COLO668 (cell line): ENCODE measurements around the gene SLC30A5.

Source experiments
- DNase-seq: peaks from one replicate; lab custom pipeline; 2025; ENCODE audit not compliant: unreplicated experiment; lab: John Stamatoyannopoulos, UW

SLC30A5 gene

DNA sequence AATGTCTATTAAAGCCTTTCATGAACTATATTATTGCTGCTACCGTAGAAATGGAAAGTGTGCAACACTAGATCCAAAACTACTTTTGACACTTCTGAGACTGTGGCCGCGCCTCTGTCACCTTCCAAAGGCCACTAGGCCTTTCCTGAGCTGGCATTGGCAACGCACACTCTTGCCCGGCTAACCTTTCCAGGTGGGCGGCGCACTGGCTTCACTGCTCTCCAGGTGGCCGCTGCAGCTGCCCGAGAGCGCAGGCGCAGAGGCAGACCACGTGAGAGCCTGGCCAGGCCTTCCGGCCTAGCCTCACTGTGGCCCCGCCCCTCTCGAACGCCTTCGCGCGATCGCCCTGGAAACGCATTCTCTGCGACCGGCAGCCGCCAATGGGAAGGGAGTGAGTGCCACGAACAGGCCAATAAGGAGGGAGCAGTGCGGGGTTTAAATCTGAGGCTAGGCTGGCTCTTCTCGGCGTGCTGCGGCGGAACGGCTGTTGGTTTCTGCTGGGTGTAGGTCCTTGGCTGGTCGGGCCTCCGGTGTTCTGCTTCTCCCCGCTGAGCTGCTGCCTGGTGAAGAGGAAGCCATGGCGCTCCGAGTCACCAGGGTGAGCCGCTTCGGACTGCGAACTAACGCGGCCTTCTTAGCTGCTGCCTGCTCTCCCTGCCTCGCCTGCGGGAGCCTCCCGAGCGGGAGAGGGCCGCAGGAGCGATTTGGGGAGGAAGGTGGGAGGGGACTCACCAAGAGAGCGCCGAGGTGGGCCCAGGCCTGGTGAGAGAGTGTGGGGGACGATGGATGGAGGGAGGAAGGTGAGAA, 73.1 kb downstream of the SLC30A5 start, which contains the start of gene CCNB1:
Gene CCNB1 (plus strand): TSS at position 465 of the 807 bp plus-strand sequence. CDS start 113 bp downstream, at position 578.
- DNase-seq, result peak; percentile 97

DNA sequence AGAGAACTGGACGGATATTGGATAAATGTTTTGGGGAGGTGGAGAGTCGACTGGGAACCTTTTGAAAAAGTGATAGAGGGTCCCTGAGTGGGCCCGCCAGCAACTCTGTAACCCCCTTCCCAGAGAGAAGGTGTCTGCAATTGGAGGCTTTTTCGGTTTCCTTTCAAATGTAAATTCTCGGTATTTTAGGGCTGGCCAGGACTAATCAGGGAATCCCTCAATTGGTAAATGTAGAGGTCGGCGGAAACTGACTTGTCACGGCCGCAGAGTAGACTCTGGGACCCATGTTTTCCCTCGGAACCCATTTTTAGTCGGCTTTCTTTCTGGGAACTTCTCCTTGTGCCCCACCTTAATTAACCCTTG, 73.7 kb downstream of the SLC30A5 start:
- DNase-seq, result no peak

DNA sequence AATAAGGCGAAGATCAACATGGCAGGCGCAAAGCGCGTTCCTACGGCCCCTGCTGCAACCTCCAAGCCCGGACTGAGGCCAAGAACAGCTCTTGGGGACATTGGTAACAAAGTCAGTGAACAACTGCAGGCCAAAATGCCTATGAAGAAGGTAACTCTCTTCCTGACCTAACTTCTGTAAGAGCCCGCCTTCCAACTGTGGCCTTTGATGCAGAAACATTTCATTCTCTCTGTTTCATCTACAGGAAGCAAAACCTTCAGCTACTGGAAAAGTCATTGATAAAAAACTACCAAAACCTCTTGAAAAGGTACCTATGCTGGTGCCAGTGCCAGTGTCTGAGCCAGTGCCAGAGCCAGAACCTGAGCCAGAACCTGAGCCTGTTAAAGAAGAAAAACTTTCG, 74.1 kb downstream of the SLC30A5 start:
- no peak for DNase-seq

DNA sequence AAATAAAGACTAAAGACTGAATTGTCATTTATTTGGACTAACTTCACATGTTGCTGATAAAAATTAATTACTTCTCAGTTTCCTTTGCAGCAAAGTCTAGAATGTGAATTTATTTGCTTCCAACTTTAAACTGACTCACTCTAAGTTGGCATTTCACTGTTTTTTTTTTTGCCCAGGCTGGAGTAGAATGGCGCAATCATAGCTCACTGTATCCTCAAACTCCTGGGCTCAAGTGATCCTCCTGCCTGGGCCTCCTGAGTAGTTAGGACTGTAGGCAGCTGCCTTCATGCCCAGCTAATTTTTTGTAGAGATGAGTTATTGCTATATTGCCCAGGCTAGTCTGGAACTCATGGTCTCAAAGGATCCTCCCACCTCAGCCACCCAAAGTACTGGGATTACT, 76.7 kb downstream of the SLC30A5 start:
- DNase-seq, result no peak

DNA sequence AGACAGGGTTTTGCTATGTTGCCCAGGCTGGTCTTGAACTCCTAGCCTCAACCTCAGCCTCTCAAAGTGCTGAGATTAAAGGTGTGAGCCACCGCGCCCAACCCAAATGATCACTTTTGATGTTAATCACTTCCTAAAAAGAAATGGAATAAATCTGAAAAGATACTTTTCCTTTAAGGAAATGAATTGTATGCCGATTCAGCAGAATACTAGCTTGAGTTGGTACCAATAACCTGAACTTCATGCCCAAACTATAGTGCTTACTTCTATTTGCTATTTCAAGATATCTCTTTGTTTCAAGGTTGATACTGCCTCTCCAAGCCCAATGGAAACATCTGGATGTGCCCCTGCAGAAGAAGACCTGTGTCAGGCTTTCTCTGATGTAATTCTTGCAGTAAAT, 77.2 kb downstream of the SLC30A5 start:
- DNase-seq, result no peak
